ENCODE data around the gene NTN4. TPM values are rescaled to one million over a fixed set of nuclear protein-coding genes. Genes with fewer than 3 reads are reported as not detected.
"Not testable (repeated sequence)": the region's sequence is repeated elsewhere in the genome, so short reads cannot be mapped to it uniquely, and the experiment has no call there.

The NTN4 gene
- total RNA-seq, 6 donors from 2014 or later: 74.1 to 115 (median 94.3) TPM

DNA sequence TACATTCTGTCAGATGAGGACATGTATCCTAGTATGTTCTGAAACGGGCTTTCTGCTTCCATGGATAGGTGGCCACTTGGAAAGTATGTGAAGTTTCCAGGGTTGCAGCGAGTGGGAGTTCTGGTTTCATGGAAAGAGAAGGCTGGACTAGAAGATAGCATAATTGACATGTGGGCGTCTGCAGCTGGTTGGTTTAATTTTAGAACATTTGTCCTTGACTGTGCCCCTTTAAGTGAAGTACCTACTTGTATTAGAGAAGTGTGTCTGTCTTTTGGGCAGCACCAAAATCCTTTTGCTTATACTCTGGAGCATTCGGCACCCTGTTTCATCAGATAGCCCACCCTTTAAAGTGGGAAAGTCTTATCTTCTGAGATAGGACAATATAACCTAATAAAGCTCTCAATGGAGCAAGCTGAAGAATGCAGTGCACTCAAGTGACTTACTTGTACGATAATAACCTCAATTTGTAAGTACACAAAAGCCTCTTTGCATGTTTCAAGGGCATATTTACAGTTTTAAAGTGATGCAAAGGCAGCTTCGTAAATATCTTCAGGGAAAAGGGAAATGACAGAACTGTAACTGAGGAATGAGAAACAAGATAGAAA lies 35.2 kb downstream of the NTN4 start:
- Histone ChIP-seq H3K27me3 (no peaks in the 10 kb centered on the region), H3K27ac (no peak overlapping the region), H3K4me3 (no peak overlapping the region), H3K9me3 (no peaks in the 10 kb centered on the region), H3K36me3 (no peaks in the 10 kb centered on the region), H3K4me1 (peaks cover 0 to 14% (median 6%) of the 10 kb centered on the region in 4 donors)
- 55 to 62% methylated on average over 6 of the region's 6 CpGs for WGBS, 2 donors
- TF ChIP-seq, protein P1, sequence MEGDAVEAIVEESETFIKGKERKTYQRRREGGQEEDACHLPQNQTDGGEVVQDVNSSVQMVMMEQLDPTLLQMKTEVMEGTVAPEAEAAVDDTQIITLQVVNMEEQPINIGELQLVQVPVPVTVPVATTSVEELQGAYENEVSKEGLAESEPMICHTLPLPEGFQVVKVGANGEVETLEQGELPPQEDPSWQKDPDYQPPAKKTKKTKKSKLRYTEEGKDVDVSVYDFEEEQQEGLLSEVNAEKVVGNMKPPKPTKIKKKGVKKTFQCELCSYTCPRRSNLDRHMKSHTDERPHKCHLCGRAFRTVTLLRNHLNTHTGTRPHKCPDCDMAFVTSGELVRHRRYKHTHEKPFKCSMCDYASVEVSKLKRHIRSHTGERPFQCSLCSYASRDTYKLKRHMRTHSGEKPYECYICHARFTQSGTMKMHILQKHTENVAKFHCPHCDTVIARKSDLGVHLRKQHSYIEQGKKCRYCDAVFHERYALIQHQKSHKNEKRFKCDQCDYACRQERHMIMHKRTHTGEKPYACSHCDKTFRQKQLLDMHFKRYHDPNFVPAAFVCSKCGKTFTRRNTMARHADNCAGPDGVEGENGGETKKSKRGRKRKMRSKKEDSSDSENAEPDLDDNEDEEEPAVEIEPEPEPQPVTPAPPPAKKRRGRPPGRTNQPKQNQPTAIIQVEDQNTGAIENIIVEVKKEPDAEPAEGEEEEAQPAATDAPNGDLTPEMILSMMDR (IDR thresholded peaks at IDR 0.05): no peak
- peak in 1 of 4 donors; percentile 7 for TF ChIP-seq EP300 (IDR thresholded peaks at IDR 0.05)
- peak in 1 of 2 donors; percentile 30 for DNase-seq
- peak; percentile 14 to 26 for ATAC-seq (ENCODE audit: low FRiP score in 2 of 2)

DNA sequence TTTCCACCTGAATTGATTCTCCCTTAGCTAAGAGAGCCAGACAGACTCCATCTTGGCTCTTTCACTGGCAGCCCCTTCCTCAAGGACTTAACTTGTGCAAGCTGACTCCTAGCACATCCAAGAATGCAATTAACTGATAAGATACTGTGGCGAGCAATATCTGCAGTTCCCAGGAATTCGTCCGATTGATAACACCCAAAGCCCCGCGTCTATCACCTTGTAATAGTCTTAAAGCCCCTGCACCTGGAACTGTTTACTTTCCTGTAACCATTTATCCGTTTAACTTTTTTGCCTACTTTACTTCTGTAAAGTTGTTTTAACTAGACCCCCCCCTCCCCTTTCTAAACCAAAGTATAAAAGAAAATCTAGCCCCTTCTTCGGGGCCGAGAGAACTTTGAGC lies 44.5 kb downstream of the NTN4 start:
- not testable (repeated sequence) for H3K9me3 ChIP-seq; H3K36me3 ChIP-seq; ATAC-seq (ENCODE audit: low FRiP score in 2 of 2); H3K27me3 ChIP-seq; H3K4me3 ChIP-seq; DNase-seq; H3K4me1 ChIP-seq; H3K27ac ChIP-seq
- WGBS, 2 donors: 75 to 84% methylated on average over 8 of the region's 8 CpGs

DNA sequence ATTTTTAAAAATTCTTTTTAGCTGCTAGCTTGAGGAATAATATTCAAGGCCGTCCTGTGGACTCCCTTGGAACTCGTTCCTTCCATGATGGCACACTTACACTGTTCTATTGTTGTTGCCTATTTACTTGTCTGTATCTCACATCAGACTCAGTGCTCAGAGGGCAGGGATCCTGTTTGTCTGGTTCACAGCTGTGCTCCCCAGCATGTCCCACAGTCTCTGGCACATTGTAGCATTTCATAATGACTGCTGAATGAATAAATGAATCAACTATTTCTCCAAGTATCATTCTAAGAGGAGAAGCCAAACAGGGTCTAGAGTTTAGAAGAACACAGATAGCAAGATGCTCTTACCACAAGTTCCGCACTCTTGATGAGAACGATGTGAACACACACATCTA lies 48.0 kb downstream of the NTN4 start:
- Histone ChIP-seq H3K36me3 (peaks cover 0 to 11% (median 0%) of the 10 kb centered on the region in 4 donors), H3K4me1 (no peaks in the 10 kb centered on the region), H3K4me3 (no peak overlapping the region), H3K9me3 (peaks cover 0 to 3% (median 2%) of the 10 kb centered on the region in 4 donors), H3K27me3 (no peaks in the 10 kb centered on the region), H3K27ac (no peak overlapping the region)
- ATAC-seq (ENCODE audit: low FRiP score in 2 of 2): no peak
- 88 to 92% methylated on average over 4 of the region's 4 CpGs for WGBS, 2 donors
- DNase-seq: no peak
- TF ChIP-seq POLR2AphosphoS5 (IDR thresholded peaks at IDR 0.05) (no peak), POLR2A (IDR thresholded peaks at IDR 0.05) (no peak), EP300 (IDR thresholded peaks at IDR 0.05) (no peak)
- TF ChIP-seq, protein P1 (IDR thresholded peaks at IDR 0.05): no peak

DNA sequence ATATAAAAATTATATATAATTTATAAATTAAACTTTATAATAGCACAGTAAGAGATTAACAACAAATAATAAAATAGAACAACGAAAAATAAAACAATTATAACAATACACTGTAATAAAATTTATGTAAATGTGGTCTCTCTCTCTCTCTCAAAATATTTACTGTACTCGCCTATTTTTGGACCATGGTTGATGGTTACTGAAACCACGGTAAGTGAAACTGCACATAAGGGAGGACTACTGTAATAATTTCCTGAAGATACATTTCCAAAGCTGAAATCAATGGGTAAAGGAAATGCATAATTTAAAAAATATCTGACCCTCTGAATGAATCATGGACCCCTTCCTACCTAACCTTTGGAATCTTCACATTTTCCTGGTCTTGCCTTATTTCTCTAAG lies 48.9 kb downstream of the NTN4 start:
- TF ChIP-seq POLR2A (IDR thresholded peaks at IDR 0.05) (no peak), EP300 (IDR thresholded peaks at IDR 0.05) (no peak), POLR2AphosphoS5 (IDR thresholded peaks at IDR 0.05) (no peak)
- TF ChIP-seq, protein P1 (IDR thresholded peaks at IDR 0.05): no peak
- 80 to 81% methylated on average over 3 of the region's 3 CpGs for WGBS, 2 donors
- H3K36me3 ChIP-seq: peaks cover 0 to 13% (median 0%) of the 10 kb centered on the region in 4 donors
- ATAC-seq (ENCODE audit: low FRiP score in 2 of 2) (no peak), DNase-seq (no peak)
- no peak overlapping the region for H3K4me3 ChIP-seq
- no peaks in the 10 kb centered on the region for H3K27me3 ChIP-seq
- no peak overlapping the region for H3K27ac ChIP-seq
- H3K4me1 ChIP-seq: no peaks in the 10 kb centered on the region
- H3K9me3 ChIP-seq: peaks cover 0 to 3% (median 2%) of the 10 kb centered on the region in 4 donors

DNA sequence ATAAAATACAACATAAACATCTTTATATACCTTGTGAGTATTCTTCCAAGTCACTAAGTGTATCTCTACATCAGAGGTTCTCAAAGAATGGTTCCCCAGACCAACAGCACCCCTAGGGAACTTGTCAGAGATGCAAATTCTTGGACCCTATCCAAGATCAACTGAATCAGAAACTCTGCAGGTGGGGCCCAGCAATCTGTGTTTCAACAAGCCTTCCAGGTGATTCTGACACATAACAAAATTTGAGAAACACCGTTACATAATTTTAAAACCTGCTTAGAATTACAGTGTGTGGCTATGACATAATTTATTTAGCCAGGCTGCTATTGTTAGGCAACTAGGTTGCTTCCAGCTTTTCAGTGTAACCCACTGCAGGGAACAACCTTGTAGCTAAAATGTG lies 49.8 kb downstream of the NTN4 start:
- Histone ChIP-seq H3K36me3 (peaks cover 0 to 9% (median 0%) of the 10 kb centered on the region in 4 donors), H3K4me3 (no peak overlapping the region), H3K4me1 (no peaks in the 10 kb centered on the region), H3K27ac (peak overlapping the region in 1 of 4 donors; percentile 74), H3K9me3 (peaks cover 0 to 3% (median 1%) of the 10 kb centered on the region in 4 donors), H3K27me3 (no peaks in the 10 kb centered on the region)
- TF ChIP-seq, protein P1 (IDR thresholded peaks at IDR 0.05): no peak
- TF ChIP-seq POLR2AphosphoS5 (IDR thresholded peaks at IDR 0.05): no peak
- no peak for ATAC-seq (ENCODE audit: low FRiP score in 2 of 2)
- WGBS, 2 donors: 67 to 78% methylated on average over 1 of the region's 1 CpG
- no peak for DNase-seq
